HCT116 (cell line): ENCODE results near the gene CPM. TPM values are rescaled to one million over a fixed set of nuclear protein-coding genes. Genes with fewer than 3 reads are reported as not detected.

Experiments used
- ATAC-seq: fragments of 200-7000 bp; cut with Tn5 transposase; 2 replicates; pipeline ENCODE4 v1.9.1; 2020; ENCODE audit warnings: mild to moderate bottlenecking, moderate library complexity
- BruUV-seq: library from RNA; stranded (reverse); fragments of 400-500 nt; replicated peaks from 2 replicates; lab custom pipeline; 2021; lab: Mats Ljungman, UMichigan
- CTCF ChIA-PET: fragments of 300-600 bp; sonication (Branson Sonifier 250); formaldehyde crosslinking; loops from one replicate; lab custom pipeline; 2021; ENCODE audit warnings: antibody characterized with exemption; lab: Charles Lee
- POLR2A ChIA-PET: fragments of 300-600, 350-600 bp; sonication (Branson Sonifier 250); formaldehyde crosslinking; loops from one replicate; lab custom pipeline; 2021; ENCODE audit warnings: antibody characterized with exemption; lab: Charles Lee
- RAD21 ChIA-PET, 2 experiments: fragments of 300-600 bp; sonication (Branson Sonifier 250); formaldehyde crosslinking; loops; one replicate each; lab custom pipeline; 2023; ENCODE audit warnings: low total read pairs in 2 of 2; ENCODE audit not compliant: uncharacterized antibody in 2 of 2, unreplicated experiment in 2 of 2, low non-redundant PET in 1 of 2; lab: Charles Lee
- DNase-seq: peaks from one replicate; pipeline ENCODE4 v3.0.0-alpha.2; 2010; ENCODE audit warnings: low read depth, low spot score
- H2AFZ ChIP-seq: fragments of 200-600 bp; shearing (Covaris generic), sonication (generic); 2 replicates; pipeline ENCODE4 v1.6.1; 2017; ENCODE audit warnings: low read depth, mixed run types, mixed read lengths, antibody characterized with exemption, low read length; ENCODE audit not compliant: poor library complexity, severe bottlenecking
- H3K27ac ChIP-seq: 2 replicates; pipeline ENCODE4 v1.5.1; 2012; ENCODE audit warnings: low read depth, low read length
- H3K27me3 ChIP-seq: fragments of 200-600 bp; sonication (generic); 2 replicates; pipeline ENCODE4 v1.6.1; 2016; ENCODE audit warnings: mixed run types, low read length, mixed read lengths; ENCODE audit not compliant: insufficient read depth
- H3K36me3 ChIP-seq, 2 experiments: fragments of 200-500 bp in 1 of 2; fragments of 200-600 bp in 1 of 2; sonication (Bioruptor generic) in 1 of 2; sonication (generic) in 1 of 2; 2 replicates each; pipeline versions ENCODE4 v1.5.1 to v1.6.1; 2014 to 2016; ENCODE audit warnings: low read length in 2 of 2, inconsistent platforms in 1 of 2, mixed read lengths in 1 of 2, mixed run types in 1 of 2; ENCODE audit not compliant: insufficient read depth in 2 of 2, control insufficient read depth in 1 of 2
- H3K4me1 ChIP-seq, 2 experiments: fragments of 200-600 bp in 1 of 2; sonication (generic) in 1 of 2; 2 replicates each; pipeline versions ENCODE4 v1.5.1 to v1.6.1; 2012 to 2017; ENCODE audit warnings: low read length in 2 of 2, inconsistent platforms in 1 of 2, mild to moderate bottlenecking in 1 of 2, mixed read lengths in 1 of 2, mixed run types in 1 of 2, moderate library complexity in 1 of 2; ENCODE audit not compliant: insufficient read depth in 2 of 2, control insufficient read depth in 1 of 2
- H3K4me2 ChIP-seq: fragments of 200-600 bp; sonication (generic); 2 replicates; pipeline ENCODE4 v1.6.1; 2017; ENCODE audit warnings: mixed run types, low read length, mixed read lengths
- H3K4me3 ChIP-seq, 2 experiments: fragments of 200-600 bp in 1 of 2; sonication (generic) in 1 of 2; replicated peaks in 1 of 2; 2 replicates each; pipeline ENCODE4 v1.5.1; 2011 to 2016; ENCODE audit warnings: low read length in 2 of 2, control low read depth in 1 of 2, low read depth in 1 of 2, mild to moderate bottlenecking in 1 of 2, mixed read lengths in 1 of 2, mixed run types in 1 of 2
- H3K79me2 ChIP-seq: fragments of 200-600 bp; sonication (generic); 2 replicates; pipeline ENCODE4 v1.6.1; 2017; ENCODE audit warnings: mild to moderate bottlenecking, mixed run types, low read length, moderate library complexity, mixed read lengths; ENCODE audit not compliant: insufficient read depth
- H3K9ac ChIP-seq: fragments of 200-600 bp; sonication (generic); 2 replicates; pipeline ENCODE4 v1.6.1; 2016; ENCODE audit warnings: low read length, mixed read lengths
- H3K9me2 ChIP-seq: fragments of 200-600 bp; sonication (generic), shearing (Covaris generic); 2 replicates; pipeline ENCODE4 v1.6.1; 2017; ENCODE audit warnings: mixed run types, mild to moderate bottlenecking, moderate library complexity; ENCODE audit not compliant: insufficient read depth
- H3K9me3 ChIP-seq, 2 experiments: fragments of 200-500 bp in 1 of 2; fragments of 200-600 bp in 1 of 2; sonication (Bioruptor generic) in 1 of 2; sonication (generic) in 1 of 2; 2 replicates each; pipeline ENCODE4 v1.6.1; 2014 to 2017; ENCODE audit warnings: low read length in 2 of 2, mixed read lengths in 2 of 2, inconsistent platforms in 1 of 2, low read depth in 1 of 2, mild to moderate bottlenecking in 1 of 2, mixed run types in 1 of 2, moderate library complexity in 1 of 2; ENCODE audit not compliant: control insufficient read depth in 1 of 2, insufficient read depth in 1 of 2
- H4K20me1 ChIP-seq: fragments of 200-600 bp; sonication (generic), shearing (Covaris generic); 2 replicates; pipeline ENCODE4 v1.6.1; 2017; ENCODE audit warnings: mixed run types, mild to moderate bottlenecking, moderate library complexity; ENCODE audit not compliant: insufficient read depth
- CEBPB ChIP-seq: IDR thresholded peaks from 2 replicates; pipeline ENCODE4 v1.6.1; 2012; ENCODE audit warnings: low read depth
- EGR1 ChIP-seq: IDR thresholded peaks from 2 replicates; pipeline ENCODE4 v1.6.1; 2012; ENCODE audit warnings: low read depth
- ELF1 ChIP-seq: IDR thresholded peaks from 2 replicates; pipeline ENCODE4 v1.6.1; 2012; ENCODE audit warnings: low read depth, borderline replicate concordance
- EZH2 ChIP-seq: fragments of 200-600 bp; sonication (generic); IDR thresholded peaks from 2 replicates; pipeline ENCODE4 v1.6.1; 2017; ENCODE audit warnings: antibody characterized with exemption, mixed run types
- EZH2phosphoT487 ChIP-seq: fragments of 200-600 bp; IDR thresholded peaks from 2 replicates; pipeline ENCODE4 v1.6.1; 2018; ENCODE audit warnings: antibody characterized with exemption, borderline replicate concordance
- FOSL1 ChIP-seq: IDR thresholded peaks from 2 replicates; pipeline ENCODE4 v1.6.1; 2012; ENCODE audit warnings: low read depth
- POLR2A ChIP-seq: IDR thresholded peaks from 2 replicates; pipeline ENCODE4 v1.7.0; 2011; ENCODE audit warnings: borderline replicate concordance; ENCODE audit not compliant: insufficient read depth, insufficient read length; ENCODE audit errors: extremely low read depth
- POLR2AphosphoS5 ChIP-seq: IDR thresholded peaks from 2 replicates; pipeline ENCODE4 v1.6.1; 2011; ENCODE audit warnings: mild to moderate bottlenecking, low read depth, low read length, moderate library complexity
- RAD21 ChIP-seq: IDR thresholded peaks from 2 replicates; pipeline ENCODE4 v1.6.1; 2012; ENCODE audit warnings: low read depth, mild to moderate bottlenecking
- SIN3A ChIP-seq: IDR thresholded peaks from 2 replicates; pipeline ENCODE4 v1.6.1; 2012; ENCODE audit warnings: low read depth
- SP1 ChIP-seq: IDR thresholded peaks from 2 replicates; pipeline ENCODE4 v1.6.1; 2012; ENCODE audit warnings: low read depth
- SRF ChIP-seq: IDR thresholded peaks from 2 replicates; pipeline ENCODE4 v1.6.1; 2012; ENCODE audit warnings: low read depth
- TCF7L2 ChIP-seq: IDR thresholded peaks from 2 replicates; pipeline ENCODE4 v1.7.0; 2011; ENCODE audit warnings: borderline replicate concordance, inconsistent platforms; ENCODE audit not compliant: insufficient read depth, insufficient read length; ENCODE audit errors: extremely low read depth
- YY1 ChIP-seq: IDR thresholded peaks from 2 replicates; pipeline ENCODE4 v1.6.1; 2011; ENCODE audit warnings: low read length, low read depth, moderate library complexity, mild to moderate bottlenecking; ENCODE audit not compliant: insufficient replicate concordance; ENCODE audit errors: extremely low read depth
- intact Hi-C: fragments of 100-400 bp; cut with micrococcal nuclease; formaldehyde crosslinking; loops from 2 replicates; pipeline ENCODE4 v1.10.0; 2022
- total RNA-seq: library from RNA; stranded (reverse); gene quantifications from one replicate; pipeline ENCODE4 v1.2.1, GENCODE V29; 2021; ENCODE audit not compliant: unreplicated experiment
- TF ChIP-seq, protein P1 (sequence below): IDR thresholded peaks from 2 replicates; pipeline ENCODE4 v1.6.1; 2012
- TF ChIP-seq, protein P2 (sequence below): IDR thresholded peaks from 2 replicates; pipeline ENCODE4 v1.6.1; 2012; ENCODE audit warnings: low read depth
- TF ChIP-seq, protein P3 (sequence below): IDR thresholded peaks from 2 replicates; pipeline ENCODE4 v1.6.1; 2011; ENCODE audit warnings: mild to moderate bottlenecking, low read length, moderate library complexity; ENCODE audit not compliant: insufficient replicate concordance; ENCODE audit errors: extremely low read depth

Gene CPM
- total RNA-seq, 1 experiment from 2014 or later = 5.3 TPM

DNA sequence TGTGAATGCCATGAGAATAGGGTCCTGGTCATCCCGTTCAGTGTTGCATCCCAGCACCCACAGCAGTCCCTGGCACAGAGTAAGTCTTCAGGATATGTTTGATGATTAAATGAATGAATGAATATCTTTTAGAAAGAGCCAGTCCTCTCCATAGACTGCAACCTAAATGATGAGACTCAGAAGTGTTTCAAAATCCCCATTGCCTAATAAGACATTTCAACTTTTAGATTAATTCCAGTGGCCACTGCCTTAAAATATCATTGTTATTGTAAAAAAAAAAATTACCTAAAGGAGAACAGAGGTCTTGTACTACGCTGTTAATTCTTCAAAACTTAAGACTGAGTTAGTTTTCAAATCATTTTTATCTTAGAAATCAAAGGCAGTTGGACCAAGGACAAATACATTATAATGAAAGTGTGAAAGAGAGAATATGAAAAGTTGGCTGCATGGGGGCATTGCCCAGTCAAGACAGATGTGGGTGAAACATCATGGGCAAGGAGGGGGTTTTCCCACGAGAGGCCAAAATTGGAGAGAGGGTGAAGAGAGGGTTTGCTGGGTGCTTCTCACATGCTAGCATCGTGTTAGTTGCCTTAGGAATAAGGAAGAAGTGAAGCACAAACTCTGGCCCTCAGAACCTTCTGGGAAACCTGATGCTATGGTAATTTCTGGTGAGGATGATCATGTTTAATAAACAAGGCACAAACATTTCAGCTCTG lies 26.3 kb upstream of the CPM start (continued):
- TF ChIP-seq ELF1 (no peak), SP1 (no peak), EZH2 (no peak), POLR2A (no peak)

DNA sequence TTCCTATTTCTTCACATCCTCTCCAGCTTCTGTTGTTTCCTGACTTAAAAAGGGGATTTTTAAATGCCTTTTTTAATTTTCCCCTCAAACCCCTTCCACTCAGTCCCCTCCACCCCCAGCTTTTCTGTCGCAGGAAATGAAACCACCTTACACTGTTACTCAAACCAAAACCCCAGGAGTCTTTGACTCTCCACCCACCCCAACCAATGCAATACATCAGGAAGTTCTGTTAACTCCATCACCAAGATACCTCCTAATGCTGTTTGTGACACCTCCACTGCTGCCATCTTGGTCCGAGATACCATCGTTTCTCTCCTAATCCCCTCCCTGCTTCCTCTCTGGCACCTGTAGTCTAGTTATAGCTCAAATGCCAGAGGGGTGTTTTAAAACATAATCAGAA lies 25.4 kb upstream of the CPM start:
- no TSS peak for BruUV-seq
- H3K9me2 ChIP-seq = no peaks in the 10 kb centered on the region
- H2AFZ ChIP-seq = no peak overlapping the region
- H4K20me1 ChIP-seq = no peaks in the 10 kb centered on the region
- H3K27me3 ChIP-seq = no peaks in the 10 kb centered on the region
- POLR2A ChIA-PET = no interaction called here
- intact Hi-C loops = no loop called here
- no peak overlapping the region for H3K27ac ChIP-seq
- RAD21 ChIA-PET = no interaction called here
- H3K36me3 ChIP-seq = no peaks in the 10 kb centered on the region
- H3K9me3 ChIP-seq = 0 out of 4 replicates have a peak, but pooled peaks cover 4% of the 10 kb centered on the region in 2 experiments
- ATAC-seq (no peak), DNase-seq (no peak)
- H3K9ac ChIP-seq = no peak overlapping the region
- no peak for TF ChIP-seq EZH2phosphoT487
- no peak for TF ChIP-seq EZH2
- no peak for TF ChIP-seq SIN3A
- no peak for TF ChIP-seq EGR1
- TF ChIP-seq YY1 = no peak
- no peak for TF ChIP-seq RAD21
- no peak for TF ChIP-seq TCF7L2
- TF ChIP-seq, protein P1, sequence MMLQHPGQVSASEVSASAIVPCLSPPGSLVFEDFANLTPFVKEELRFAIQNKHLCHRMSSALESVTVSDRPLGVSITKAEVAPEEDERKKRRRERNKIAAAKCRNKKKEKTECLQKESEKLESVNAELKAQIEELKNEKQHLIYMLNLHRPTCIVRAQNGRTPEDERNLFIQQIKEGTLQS = no peak
- no peak for TF ChIP-seq SRF
- TF ChIP-seq FOSL1 = no peak
- TF ChIP-seq, protein P2, sequence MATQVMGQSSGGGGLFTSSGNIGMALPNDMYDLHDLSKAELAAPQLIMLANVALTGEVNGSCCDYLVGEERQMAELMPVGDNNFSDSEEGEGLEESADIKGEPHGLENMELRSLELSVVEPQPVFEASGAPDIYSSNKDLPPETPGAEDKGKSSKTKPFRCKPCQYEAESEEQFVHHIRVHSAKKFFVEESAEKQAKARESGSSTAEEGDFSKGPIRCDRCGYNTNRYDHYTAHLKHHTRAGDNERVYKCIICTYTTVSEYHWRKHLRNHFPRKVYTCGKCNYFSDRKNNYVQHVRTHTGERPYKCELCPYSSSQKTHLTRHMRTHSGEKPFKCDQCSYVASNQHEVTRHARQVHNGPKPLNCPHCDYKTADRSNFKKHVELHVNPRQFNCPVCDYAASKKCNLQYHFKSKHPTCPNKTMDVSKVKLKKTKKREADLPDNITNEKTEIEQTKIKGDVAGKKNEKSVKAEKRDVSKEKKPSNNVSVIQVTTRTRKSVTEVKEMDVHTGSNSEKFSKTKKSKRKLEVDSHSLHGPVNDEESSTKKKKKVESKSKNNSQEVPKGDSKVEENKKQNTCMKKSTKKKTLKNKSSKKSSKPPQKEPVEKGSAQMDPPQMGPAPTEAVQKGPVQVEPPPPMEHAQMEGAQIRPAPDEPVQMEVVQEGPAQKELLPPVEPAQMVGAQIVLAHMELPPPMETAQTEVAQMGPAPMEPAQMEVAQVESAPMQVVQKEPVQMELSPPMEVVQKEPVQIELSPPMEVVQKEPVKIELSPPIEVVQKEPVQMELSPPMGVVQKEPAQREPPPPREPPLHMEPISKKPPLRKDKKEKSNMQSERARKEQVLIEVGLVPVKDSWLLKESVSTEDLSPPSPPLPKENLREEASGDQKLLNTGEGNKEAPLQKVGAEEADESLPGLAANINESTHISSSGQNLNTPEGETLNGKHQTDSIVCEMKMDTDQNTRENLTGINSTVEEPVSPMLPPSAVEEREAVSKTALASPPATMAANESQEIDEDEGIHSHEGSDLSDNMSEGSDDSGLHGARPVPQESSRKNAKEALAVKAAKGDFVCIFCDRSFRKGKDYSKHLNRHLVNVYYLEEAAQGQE = no peak
- TF ChIP-seq, protein P3, sequence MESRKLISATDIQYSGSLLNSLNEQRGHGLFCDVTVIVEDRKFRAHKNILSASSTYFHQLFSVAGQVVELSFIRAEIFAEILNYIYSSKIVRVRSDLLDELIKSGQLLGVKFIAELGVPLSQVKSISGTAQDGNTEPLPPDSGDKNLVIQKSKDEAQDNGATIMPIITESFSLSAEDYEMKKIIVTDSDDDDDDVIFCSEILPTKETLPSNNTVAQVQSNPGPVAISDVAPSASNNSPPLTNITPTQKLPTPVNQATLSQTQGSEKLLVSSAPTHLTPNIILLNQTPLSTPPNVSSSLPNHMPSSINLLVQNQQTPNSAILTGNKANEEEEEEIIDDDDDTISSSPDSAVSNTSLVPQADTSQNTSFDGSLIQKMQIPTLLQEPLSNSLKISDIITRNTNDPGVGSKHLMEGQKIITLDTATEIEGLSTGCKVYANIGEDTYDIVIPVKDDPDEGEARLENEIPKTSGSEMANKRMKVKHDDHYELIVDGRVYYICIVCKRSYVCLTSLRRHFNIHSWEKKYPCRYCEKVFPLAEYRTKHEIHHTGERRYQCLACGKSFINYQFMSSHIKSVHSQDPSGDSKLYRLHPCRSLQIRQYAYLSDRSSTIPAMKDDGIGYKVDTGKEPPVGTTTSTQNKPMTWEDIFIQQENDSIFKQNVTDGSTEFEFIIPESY = no peak
- no peak for TF ChIP-seq CEBPB
- no peak for TF ChIP-seq SP1
- TF ChIP-seq POLR2AphosphoS5 = no peak
- H3K79me2 ChIP-seq = no peaks in the 10 kb centered on the region
- H3K4me3 ChIP-seq = no peak overlapping the region
- no peak overlapping the region for H3K4me2 ChIP-seq
- CTCF ChIA-PET = no interaction called here
- no peaks in the 10 kb centered on the region; a peak in 1 of 4 replicates for H3K4me1 ChIP-seq
